ENCODE measurements around the gene HAND2.

The HAND2 gene

DNA sequence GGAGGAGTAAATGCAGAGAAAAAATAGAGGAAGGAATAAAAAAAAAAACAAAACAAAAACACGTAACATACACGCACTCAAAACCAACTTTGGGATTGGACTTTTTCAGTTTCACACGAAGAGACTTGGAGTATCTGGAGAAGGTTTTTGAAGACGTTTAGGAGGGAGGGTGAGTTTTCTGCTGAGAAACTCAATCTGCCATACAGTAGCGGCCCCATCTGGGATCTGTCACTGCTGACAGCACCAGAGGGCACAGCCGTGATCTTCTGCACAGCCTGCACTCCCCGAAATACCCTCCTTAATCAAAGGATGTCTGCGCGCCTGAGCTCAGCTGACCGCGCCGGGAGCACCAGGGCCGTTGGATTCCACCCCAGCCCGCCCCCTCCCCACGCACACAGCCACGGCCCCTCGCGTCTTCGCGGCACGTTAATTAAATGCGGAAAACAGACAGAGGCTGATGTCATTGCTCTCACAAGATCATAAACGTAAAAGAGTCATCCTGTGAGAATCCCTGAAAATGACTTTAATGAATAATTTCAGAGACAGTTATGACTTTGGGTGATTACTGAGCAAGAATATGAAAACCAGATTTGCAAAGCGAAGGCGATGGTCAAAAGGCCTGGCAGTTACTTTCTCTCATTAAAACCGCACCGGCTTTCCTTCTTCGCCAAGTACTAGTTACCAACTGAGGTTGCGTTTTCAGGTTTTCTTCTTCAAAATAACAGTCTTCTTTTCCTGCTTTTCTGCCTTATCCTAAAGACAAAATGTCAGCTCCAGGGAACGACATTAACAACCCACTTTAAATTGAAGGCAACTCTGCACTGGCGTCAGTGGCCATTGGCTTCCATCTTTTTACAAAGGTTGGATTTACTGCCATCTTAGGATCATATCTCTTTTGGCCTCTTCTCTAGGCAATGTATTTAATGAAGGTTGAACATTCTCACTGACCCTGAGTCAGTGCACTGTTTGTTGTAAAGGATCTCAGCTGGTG is 10.6 kb downstream of the HAND2 start:
- DNase-seq: no peak

- no peak for DNase-seq
These were observed 11.5 kb downstream of the HAND2 start for GRCh38 chr4:173518425-173519102.

GRCh38 chr4:173517781-173518424 is 12.1 kb downstream of the HAND2 start:
- DNase-seq: no peak

DNA sequence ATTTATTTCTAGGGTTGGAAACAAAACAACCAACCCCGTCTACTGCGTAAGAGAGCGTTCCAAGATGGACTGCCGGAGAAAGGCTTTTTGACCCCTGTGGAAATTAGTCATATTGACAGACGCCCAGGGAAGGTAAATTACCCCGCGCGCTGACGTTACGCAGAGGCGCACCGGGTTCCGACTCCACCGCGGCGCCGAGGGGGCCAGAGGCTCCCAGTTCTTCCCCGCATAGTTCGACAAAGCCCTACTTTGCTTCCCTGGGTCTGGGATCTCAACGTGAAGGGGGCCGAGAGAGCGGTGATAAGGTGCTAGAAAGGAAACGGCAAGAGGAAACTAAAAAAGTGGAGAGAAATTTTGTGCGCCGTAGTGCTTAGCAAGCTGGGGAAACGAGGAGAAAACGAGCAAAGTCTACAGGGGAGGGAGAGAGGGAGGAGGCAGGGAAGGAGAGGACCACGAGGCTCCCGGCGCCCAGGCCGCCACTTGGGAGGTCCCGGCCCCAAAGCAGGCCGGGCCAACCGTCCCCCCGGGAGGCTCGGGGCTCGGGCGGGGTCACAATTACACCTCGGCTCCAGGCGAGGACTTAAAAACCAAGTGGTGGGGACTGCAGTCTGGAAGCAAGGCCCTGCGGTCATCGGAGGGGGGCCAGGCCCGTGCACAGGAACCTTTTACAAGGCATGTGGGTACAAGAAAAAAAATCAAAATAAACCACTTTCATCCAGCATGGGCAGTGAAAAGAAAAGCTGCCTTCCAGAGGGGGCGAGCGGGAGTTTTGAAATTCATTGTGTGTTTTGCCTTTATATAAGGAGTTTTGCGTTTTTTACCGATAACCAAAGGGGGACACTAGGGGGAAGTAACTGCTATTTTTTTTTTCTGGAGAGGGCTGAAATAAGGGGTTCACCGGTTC is 13.2 kb downstream of the HAND2 start:
- DNase-seq: no peak

DNA sequence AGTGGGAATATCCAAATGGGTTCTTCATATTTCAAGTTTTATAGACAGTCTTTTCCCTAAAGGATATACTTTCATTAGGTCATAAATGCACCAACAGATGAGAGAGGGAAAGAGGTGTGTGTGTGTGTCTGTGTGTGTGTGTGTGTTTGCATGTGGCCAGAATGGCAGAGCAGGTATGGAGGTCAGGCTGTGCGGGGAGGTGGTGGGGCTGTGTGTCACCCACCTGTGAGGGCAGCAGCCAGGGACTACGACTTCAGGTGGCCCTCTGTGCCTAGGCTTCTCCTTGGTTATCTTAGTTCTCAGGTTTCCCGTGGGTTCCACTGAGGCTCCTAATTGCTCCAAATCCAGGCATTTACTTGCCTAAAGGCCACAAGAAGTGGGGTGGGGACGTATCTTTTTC is 14.6 kb downstream of the HAND2 start:
- DNase-seq: no peak

- DNase-seq: no peak
These were observed 15.3 kb downstream of the HAND2 start for GRCh38 chr4:173514641-173515217.

DNA sequence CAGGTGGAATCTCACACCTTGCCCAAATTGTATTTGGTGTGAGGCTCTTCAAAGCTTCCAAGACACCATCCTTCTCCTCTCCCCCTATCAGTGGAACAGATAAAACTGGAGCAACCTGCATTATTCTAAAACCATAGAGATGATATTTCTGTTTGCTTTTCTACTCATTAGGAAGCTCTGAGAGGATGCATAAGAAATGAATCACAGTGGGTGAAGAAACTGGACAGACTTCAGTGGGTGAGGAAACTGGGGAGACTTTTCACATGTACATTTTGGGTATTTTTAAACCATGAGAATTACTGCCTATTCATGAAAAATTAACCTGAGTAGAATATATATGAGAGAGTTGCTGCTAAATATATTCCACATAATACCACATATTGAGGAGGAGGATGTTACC is 16.4 kb downstream of the HAND2 start:
- DNase-seq: no peak

GRCh38 chr4:173511787-173512361 is 18.2 kb downstream of the HAND2 start:
- no peak for DNase-seq

GRCh38 chr4:173509036-173510001 is 20.7 kb downstream of the HAND2 start:
- DNase-seq: no peak

- no peak for DNase-seq
These were observed 21.5 kb downstream of the HAND2 start for GRCh38 chr4:173508386-173509035.

DNA sequence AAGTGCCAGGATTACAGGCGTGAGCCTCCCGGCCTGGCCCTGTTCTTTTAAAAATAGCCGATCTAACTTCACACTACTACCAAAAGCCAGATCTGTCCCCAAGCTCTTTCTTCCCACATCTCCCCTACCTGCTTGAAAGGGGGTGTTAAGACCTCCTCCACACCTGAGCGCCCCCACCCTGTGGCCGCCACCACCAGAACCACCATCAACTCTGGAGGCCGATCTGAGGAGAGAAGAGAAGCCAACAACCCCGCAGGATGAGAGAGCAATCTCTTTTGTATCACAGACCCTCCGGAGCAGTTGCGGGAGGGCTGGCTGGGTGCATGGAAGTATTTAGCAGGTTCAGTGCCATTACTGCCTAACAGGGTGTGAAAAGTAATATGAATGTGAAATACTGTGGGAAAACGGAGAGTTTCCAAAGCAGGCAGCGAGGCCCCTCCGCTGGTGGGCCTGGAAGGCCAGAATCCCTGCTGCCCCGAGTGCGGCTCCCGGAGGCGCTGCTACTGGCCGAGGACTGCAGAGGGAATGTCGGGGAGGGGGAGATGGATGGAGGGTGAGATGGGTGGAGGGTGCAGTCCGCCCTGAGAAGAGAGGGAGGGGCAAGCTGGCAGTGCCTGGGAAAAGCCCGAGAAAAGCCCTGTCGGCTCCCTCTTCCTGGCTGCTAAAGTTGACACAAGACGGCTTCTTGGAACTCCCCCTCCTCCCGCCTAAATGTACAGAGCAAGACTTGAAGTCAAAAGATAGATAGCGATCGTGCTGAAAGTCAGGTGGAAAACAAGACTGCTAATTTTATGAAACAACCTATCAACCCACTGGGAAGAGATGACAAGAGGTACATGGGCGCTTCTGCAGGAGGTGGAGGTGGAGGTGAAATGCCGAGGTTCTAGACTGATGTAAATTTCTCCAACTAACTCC is 22.3 kb downstream of the HAND2 start:
- DNase-seq: no peak

GRCh38 chr4:173506597-173507211 is 23.3 kb downstream of the HAND2 start:
- DNase-seq: no peak

- DNase-seq: peak; percentile 12
These were observed 24.0 kb downstream of the HAND2 start for GRCh38 chr4:173505924-173506518.

DNA sequence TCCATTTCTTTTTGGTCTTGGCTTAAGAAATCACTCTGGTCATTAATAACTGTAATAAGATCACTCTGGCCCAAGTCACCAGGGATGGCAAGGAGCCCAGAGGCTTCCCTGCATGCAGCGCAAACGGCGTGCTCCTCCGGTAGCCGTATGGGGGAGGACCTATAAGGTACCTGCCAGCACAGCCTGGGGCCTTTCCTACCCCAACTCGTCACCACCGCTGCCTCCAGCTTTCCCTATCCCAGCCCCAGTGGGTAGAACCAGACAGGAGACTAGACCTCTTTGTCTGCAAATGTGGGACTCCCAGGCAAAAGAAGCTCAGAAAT is 25.9 kb downstream of the HAND2 start:
- no peak for DNase-seq

GRCh38 chr4:173503330-173504180 is 26.5 kb downstream of the HAND2 start:
- DNase-seq: no peak

GRCh38 chr4:173502282-173502681 is 27.7 kb downstream of the HAND2 start:
- no peak for DNase-seq

GRCh38 chr4:173501592-173502150 is 28.4 kb downstream of the HAND2 start:
- no peak for DNase-seq
